ENCODE data around the gene TMPRSS13.

TMPRSS13 gene

GRCh38 chr11:117898059-117898458 lies 31.1 kb downstream of the TMPRSS13 start:
- H3K9me3 ChIP-seq (ENCODE audit: control insufficient read depth, insufficient read depth, low read length): no peaks in the 10 kb centered on the region
- H3K27me3 ChIP-seq (ENCODE audit: control insufficient read depth, insufficient read depth, low read length): no peaks in the 10 kb centered on the region
- H3K4me3 ChIP-seq (ENCODE audit: low read depth, low read length): no peak overlapping the region
- H3K9ac ChIP-seq (ENCODE audit: low read depth, low read length): no peak overlapping the region
- H3K4me1 ChIP-seq (ENCODE audit: control insufficient read depth, insufficient read depth, low read length): no peaks in the 10 kb centered on the region
- H3K36me3 ChIP-seq (ENCODE audit: control insufficient read depth, insufficient read depth, low read length): no peaks in the 10 kb centered on the region

DNA sequence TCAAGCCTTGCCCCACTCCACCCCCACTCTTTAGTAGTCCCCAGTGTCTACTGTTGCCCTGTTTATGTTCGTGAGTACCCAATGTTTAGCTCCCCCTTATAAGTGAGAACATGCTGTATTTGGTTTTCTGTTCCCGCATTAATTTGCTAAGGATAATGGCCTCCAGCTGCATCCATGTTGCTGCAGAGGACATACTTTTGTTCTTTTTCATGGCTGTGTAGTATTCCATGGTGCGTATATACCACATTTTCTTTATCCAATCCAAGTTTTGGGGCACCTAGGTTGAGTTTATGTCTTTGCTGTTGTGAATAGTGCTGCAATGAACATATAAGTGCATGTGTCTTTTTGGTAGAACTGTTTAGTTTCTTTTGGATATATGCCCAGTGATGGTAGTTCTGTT lies 36.6 kb downstream of the TMPRSS13 start:
- no peaks in the 10 kb centered on the region for H3K27me3 ChIP-seq (ENCODE audit: control insufficient read depth, insufficient read depth, low read length)

GRCh38 chr11:117891362-117891761 lies 37.8 kb downstream of the TMPRSS13 start:
- H3K4me3 ChIP-seq (ENCODE audit: low read depth, low read length): no peak overlapping the region
- no peaks in the 10 kb centered on the region for H3K9me3 ChIP-seq (ENCODE audit: control insufficient read depth, insufficient read depth, low read length)
- no peaks in the 10 kb centered on the region for H3K36me3 ChIP-seq (ENCODE audit: control insufficient read depth, insufficient read depth, low read length)
- H3K27me3 ChIP-seq (ENCODE audit: control insufficient read depth, insufficient read depth, low read length): no peaks in the 10 kb centered on the region
- no peak overlapping the region for H3K9ac ChIP-seq (ENCODE audit: low read depth, low read length)
- H3K4me1 ChIP-seq (ENCODE audit: control insufficient read depth, insufficient read depth, low read length): no peaks in the 10 kb centered on the region

More for the DNA sequence above, 36.6 kb downstream of the TMPRSS13 start:
- Histone ChIP-seq H3K4me1 (ENCODE audit: control insufficient read depth, insufficient read depth, low read length) (no peaks in the 10 kb centered on the region), H3K36me3 (ENCODE audit: control insufficient read depth, insufficient read depth, low read length) (no peaks in the 10 kb centered on the region), H3K4me3 (ENCODE audit: low read depth, low read length) (no peak overlapping the region), H3K9ac (ENCODE audit: low read depth, low read length) (no peak overlapping the region), H3K9me3 (ENCODE audit: control insufficient read depth, insufficient read depth, low read length) (no peaks in the 10 kb centered on the region)

DNA sequence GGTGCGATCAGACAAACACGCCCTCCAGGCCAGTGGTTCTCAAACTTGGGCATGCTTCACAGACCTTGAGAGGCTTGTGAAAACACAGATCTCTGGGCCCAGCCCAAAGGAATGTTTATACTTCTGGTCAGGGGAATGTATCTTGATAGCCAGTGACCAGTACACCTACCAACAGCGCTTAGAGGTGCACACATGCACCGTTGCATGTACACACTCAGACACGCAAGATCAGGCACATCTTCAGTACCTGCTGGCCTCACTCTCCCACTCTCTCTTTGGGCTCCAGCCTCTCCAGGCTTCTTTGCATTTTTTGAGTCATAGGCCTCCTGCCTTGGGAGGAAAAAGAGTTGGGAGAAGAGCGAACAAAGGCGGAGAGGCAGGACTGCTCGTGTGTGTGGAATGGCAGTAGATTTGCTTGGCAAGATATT lies 41.0 kb downstream of the TMPRSS13 start:
- Histone ChIP-seq H3K9ac (ENCODE audit: low read depth, low read length) (no peak overlapping the region), H3K4me3 (ENCODE audit: low read depth, low read length) (no peak overlapping the region), H3K9me3 (ENCODE audit: control insufficient read depth, insufficient read depth, low read length) (no peaks in the 10 kb centered on the region), H3K36me3 (ENCODE audit: control insufficient read depth, insufficient read depth, low read length) (no peaks in the 10 kb centered on the region), H3K4me1 (ENCODE audit: control insufficient read depth, insufficient read depth, low read length) (no peaks in the 10 kb centered on the region), H3K27me3 (ENCODE audit: control insufficient read depth, insufficient read depth, low read length) (no peaks in the 10 kb centered on the region)

- no peaks in the 10 kb centered on the region for H3K27me3 ChIP-seq (ENCODE audit: control insufficient read depth, insufficient read depth, low read length)
- H3K4me3 ChIP-seq (ENCODE audit: low read depth, low read length): no peak overlapping the region
- peaks cover 4% of the 10 kb centered on the region for H3K4me1 ChIP-seq (ENCODE audit: control insufficient read depth, insufficient read depth, low read length)
- no peak overlapping the region for H3K9ac ChIP-seq (ENCODE audit: low read depth, low read length)
- no peaks in the 10 kb centered on the region for H3K9me3 ChIP-seq (ENCODE audit: control insufficient read depth, insufficient read depth, low read length)
- H3K36me3 ChIP-seq (ENCODE audit: control insufficient read depth, insufficient read depth, low read length): no peaks in the 10 kb centered on the region
Measured at GRCh38 chr11:117887431-117888138, 41.6 kb downstream of the TMPRSS13 start.

DNA sequence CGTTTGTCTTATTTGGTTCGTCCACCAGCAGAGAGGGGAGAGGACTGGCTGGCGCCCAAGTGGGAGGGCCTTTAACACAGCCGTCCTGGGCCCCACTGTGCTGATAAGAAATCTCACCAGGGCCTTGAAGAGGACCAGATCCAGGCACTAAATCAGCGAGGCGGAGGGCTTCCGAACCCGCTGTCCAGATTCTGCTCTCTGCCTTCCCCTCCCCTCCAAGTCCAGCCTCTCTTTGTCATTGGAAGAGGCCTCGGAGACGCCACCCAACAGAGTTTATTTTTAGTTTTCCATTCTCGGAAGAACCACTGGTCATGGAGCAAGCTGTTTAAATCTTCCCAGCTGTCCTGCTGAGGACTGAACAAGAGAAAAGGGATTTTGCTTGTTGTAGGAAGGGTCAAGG lies 43.4 kb downstream of the TMPRSS13 start:
- no peaks in the 10 kb centered on the region for H3K9me3 ChIP-seq (ENCODE audit: control insufficient read depth, insufficient read depth, low read length)
- peaks cover 7% of the 10 kb centered on the region for H3K4me1 ChIP-seq (ENCODE audit: control insufficient read depth, insufficient read depth, low read length)
- H3K27me3 ChIP-seq (ENCODE audit: control insufficient read depth, insufficient read depth, low read length): no peaks in the 10 kb centered on the region
- H3K36me3 ChIP-seq (ENCODE audit: control insufficient read depth, insufficient read depth, low read length): no peaks in the 10 kb centered on the region
- no peak overlapping the region for H3K4me3 ChIP-seq (ENCODE audit: low read depth, low read length)
- no peak overlapping the region for H3K9ac ChIP-seq (ENCODE audit: low read depth, low read length)

GRCh38 chr11:117884994-117885393 lies 44.2 kb downstream of the TMPRSS13 start:
- Histone ChIP-seq H3K4me1 (ENCODE audit: control insufficient read depth, insufficient read depth, low read length) (peaks cover 7% of the 10 kb centered on the region), H3K9me3 (ENCODE audit: control insufficient read depth, insufficient read depth, low read length) (no peaks in the 10 kb centered on the region), H3K36me3 (ENCODE audit: control insufficient read depth, insufficient read depth, low read length) (no peaks in the 10 kb centered on the region), H3K4me3 (ENCODE audit: low read depth, low read length) (no peak overlapping the region), H3K9ac (ENCODE audit: low read depth, low read length) (no peak overlapping the region), H3K27me3 (ENCODE audit: control insufficient read depth, insufficient read depth, low read length) (peaks cover 5% of the 10 kb centered on the region)

DNA sequence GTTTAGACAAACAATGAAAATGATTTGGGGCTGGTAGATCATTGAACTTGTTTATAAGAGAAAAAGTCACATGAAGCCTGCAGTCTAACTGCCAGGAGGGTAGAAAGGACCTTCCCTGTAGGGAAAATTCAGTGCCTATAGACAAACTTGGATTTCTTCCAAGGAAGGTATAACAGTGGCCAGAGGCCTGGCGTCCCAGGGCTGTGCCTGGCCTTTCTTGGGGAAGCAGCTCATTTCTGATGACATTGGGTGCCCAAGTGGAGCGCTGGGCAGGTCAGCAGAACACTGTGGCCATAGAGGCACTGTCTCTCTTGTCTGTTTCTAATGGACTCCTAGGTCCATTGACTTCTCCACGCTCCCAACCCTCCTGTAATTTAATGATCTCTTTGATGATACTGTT lies 46.1 kb downstream of the TMPRSS13 start:
- Histone ChIP-seq H3K36me3 (ENCODE audit: control insufficient read depth, insufficient read depth, low read length) (no peaks in the 10 kb centered on the region), H3K9me3 (ENCODE audit: control insufficient read depth, insufficient read depth, low read length) (no peaks in the 10 kb centered on the region), H3K4me1 (ENCODE audit: control insufficient read depth, insufficient read depth, low read length) (peaks cover 7% of the 10 kb centered on the region), H3K27me3 (ENCODE audit: control insufficient read depth, insufficient read depth, low read length) (peaks cover 18% of the 10 kb centered on the region), H3K9ac (ENCODE audit: low read depth, low read length) (no peak overlapping the region), H3K4me3 (ENCODE audit: low read depth, low read length) (no peak overlapping the region)

GRCh38 chr11:117882311-117882905 lies 46.8 kb downstream of the TMPRSS13 start:
- Histone ChIP-seq H3K27me3 (ENCODE audit: control insufficient read depth, insufficient read depth, low read length) (peaks cover 24% of the 10 kb centered on the region), H3K9me3 (ENCODE audit: control insufficient read depth, insufficient read depth, low read length) (no peaks in the 10 kb centered on the region), H3K4me3 (ENCODE audit: low read depth, low read length) (no peak overlapping the region), H3K36me3 (ENCODE audit: control insufficient read depth, insufficient read depth, low read length) (no peaks in the 10 kb centered on the region), H3K4me1 (ENCODE audit: control insufficient read depth, insufficient read depth, low read length) (peaks cover 10% of the 10 kb centered on the region), H3K9ac (ENCODE audit: low read depth, low read length) (no peak overlapping the region)

GRCh38 chr11:117881217-117881616 lies 48.0 kb downstream of the TMPRSS13 start:
- Histone ChIP-seq H3K27me3 (ENCODE audit: control insufficient read depth, insufficient read depth, low read length) (peaks cover 27% of the 10 kb centered on the region), H3K9ac (ENCODE audit: low read depth, low read length) (no peak overlapping the region), H3K4me3 (ENCODE audit: low read depth, low read length) (no peak overlapping the region), H3K36me3 (ENCODE audit: control insufficient read depth, insufficient read depth, low read length) (no peaks in the 10 kb centered on the region), H3K4me1 (ENCODE audit: control insufficient read depth, insufficient read depth, low read length) (peaks cover 13% of the 10 kb centered on the region), H3K9me3 (ENCODE audit: control insufficient read depth, insufficient read depth, low read length) (no peaks in the 10 kb centered on the region)

GRCh38 chr11:117879516-117880480 lies 49.4 kb downstream of the TMPRSS13 start:
- H3K36me3 ChIP-seq (ENCODE audit: control insufficient read depth, insufficient read depth, low read length): no peaks in the 10 kb centered on the region
- no peaks in the 10 kb centered on the region for H3K9me3 ChIP-seq (ENCODE audit: control insufficient read depth, insufficient read depth, low read length)

More at GRCh38 chr11:117879516-117880480, 49.4 kb downstream of the TMPRSS13 start:
- H3K9ac ChIP-seq (ENCODE audit: low read depth, low read length): no peak overlapping the region
- H3K4me1 ChIP-seq (ENCODE audit: control insufficient read depth, insufficient read depth, low read length): peaks cover 20% of the 10 kb centered on the region
- H3K4me3 ChIP-seq (ENCODE audit: low read depth, low read length): no peak overlapping the region
- peaks cover 31% of the 10 kb centered on the region for H3K27me3 ChIP-seq (ENCODE audit: control insufficient read depth, insufficient read depth, low read length)
